ENCODE data around the gene UNC5C.

UNC5C gene

DNA sequence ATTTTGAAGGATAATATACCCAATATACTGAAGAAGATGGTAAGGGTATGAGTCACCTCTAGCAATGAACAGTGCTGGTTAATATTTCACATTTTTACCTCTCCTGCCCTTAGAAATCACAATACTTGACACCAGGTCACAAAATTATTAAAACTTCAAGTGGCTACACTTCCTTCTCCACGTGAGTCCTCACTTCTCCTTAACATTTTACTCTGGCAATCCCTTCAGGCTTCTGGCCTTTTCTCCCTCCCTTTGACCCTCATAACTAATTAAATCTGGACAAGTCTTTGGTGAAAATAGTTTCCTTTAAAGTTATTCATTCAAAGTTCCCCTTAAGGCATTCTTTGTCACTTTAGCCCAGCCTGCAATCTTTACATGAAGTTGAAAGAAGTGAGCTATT is 190.4 kb downstream of the UNC5C start:
- H3K27ac ChIP-seq, result no peak overlapping the region
- no peaks in the 10 kb centered on the region; the same call in 1 of the 2 replicates for H3K36me3 ChIP-seq (ENCODE audit: insufficient read depth)
- H3K79me2 ChIP-seq (ENCODE audit: insufficient read depth, low read depth), result no peaks in the 10 kb centered on the region
- H3K9ac ChIP-seq, result no peak overlapping the region
- no peaks in the 10 kb centered on the region for H3K27me3 ChIP-seq (ENCODE audit: insufficient read depth, low read depth)
- H4K20me1 ChIP-seq (ENCODE audit: insufficient read depth), result no peaks in the 10 kb centered on the region
- TF ChIP-seq, protein P1, sequence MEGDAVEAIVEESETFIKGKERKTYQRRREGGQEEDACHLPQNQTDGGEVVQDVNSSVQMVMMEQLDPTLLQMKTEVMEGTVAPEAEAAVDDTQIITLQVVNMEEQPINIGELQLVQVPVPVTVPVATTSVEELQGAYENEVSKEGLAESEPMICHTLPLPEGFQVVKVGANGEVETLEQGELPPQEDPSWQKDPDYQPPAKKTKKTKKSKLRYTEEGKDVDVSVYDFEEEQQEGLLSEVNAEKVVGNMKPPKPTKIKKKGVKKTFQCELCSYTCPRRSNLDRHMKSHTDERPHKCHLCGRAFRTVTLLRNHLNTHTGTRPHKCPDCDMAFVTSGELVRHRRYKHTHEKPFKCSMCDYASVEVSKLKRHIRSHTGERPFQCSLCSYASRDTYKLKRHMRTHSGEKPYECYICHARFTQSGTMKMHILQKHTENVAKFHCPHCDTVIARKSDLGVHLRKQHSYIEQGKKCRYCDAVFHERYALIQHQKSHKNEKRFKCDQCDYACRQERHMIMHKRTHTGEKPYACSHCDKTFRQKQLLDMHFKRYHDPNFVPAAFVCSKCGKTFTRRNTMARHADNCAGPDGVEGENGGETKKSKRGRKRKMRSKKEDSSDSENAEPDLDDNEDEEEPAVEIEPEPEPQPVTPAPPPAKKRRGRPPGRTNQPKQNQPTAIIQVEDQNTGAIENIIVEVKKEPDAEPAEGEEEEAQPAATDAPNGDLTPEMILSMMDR (conservative IDR thresholded peaks at IDR 0.05; ENCODE audit: low read depth, low read length), result no peak
- H3K4me3 ChIP-seq (IDR thresholded peaks at IDR 0.05; ENCODE audit: insufficient read depth, low read depth, low read length), result no peak overlapping the region
- H2AFZ ChIP-seq (ENCODE audit: low read depth), result no peak overlapping the region
- no peak overlapping the region for H3K4me2 ChIP-seq
- peaks cover 1% of the 10 kb centered on the region for H3K4me1 ChIP-seq (ENCODE audit: low read depth, poor library complexity, severe bottlenecking)

DNA sequence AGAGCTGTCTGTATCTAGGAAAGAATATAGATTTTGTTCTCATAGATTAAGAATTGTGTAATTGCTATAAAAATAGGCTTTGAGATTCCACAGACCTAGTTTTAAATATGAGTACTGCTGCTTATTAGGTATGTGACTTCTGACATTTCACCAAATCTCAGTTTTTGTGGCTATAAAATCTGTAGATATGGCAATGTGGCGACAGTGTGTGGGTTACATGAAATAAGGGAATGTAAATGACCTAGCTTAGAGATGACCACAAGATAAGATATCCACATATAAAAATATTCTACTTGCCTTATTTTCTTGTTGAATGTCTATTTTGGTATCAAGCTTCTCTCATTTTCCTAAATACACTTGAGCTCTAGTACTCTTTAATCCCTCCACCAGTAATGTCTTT is 193.8 kb downstream of the UNC5C start:
- no peak overlapping the region for H3K27ac ChIP-seq
- H3K36me3 ChIP-seq (ENCODE audit: insufficient read depth), result no peaks in the 10 kb centered on the region; the same call in 1 of the 2 replicates
- TF ChIP-seq, protein P1 (conservative IDR thresholded peaks at IDR 0.05; ENCODE audit: low read depth, low read length), result no peak

GRCh38 chr4:95348418-95348817 is 200.4 kb downstream of the UNC5C start:
- H3K4me3 ChIP-seq (IDR thresholded peaks at IDR 0.05; ENCODE audit: insufficient read depth, low read depth, low read length), result no peak overlapping the region
- no peak overlapping the region for H3K27ac ChIP-seq
- TF ChIP-seq, protein P1 (conservative IDR thresholded peaks at IDR 0.05; ENCODE audit: low read depth, low read length), result no peak
- H3K27me3 ChIP-seq (ENCODE audit: insufficient read depth, low read depth), result no peaks in the 10 kb centered on the region
- no peaks in the 10 kb centered on the region for H3K4me1 ChIP-seq (ENCODE audit: low read depth, poor library complexity, severe bottlenecking)
- H4K20me1 ChIP-seq (ENCODE audit: insufficient read depth), result no peaks in the 10 kb centered on the region
- H3K4me2 ChIP-seq, result no peak overlapping the region
- H3K79me2 ChIP-seq (ENCODE audit: insufficient read depth, low read depth), result no peaks in the 10 kb centered on the region
- no peaks in the 10 kb centered on the region for H3K36me3 ChIP-seq (ENCODE audit: insufficient read depth)
- no peak overlapping the region for H3K9ac ChIP-seq
- no peak overlapping the region for H2AFZ ChIP-seq (ENCODE audit: low read depth)

More for the DNA sequence above, 193.8 kb downstream of the UNC5C start:
- no peaks in the 10 kb centered on the region for H3K27me3 ChIP-seq (ENCODE audit: insufficient read depth, low read depth)
- no peak overlapping the region for H3K9ac ChIP-seq
- no peak overlapping the region for H3K4me2 ChIP-seq
- no peaks in the 10 kb centered on the region for H3K79me2 ChIP-seq (ENCODE audit: insufficient read depth, low read depth)
- no peaks in the 10 kb centered on the region for H4K20me1 ChIP-seq (ENCODE audit: insufficient read depth)
- H3K4me3 ChIP-seq (IDR thresholded peaks at IDR 0.05; ENCODE audit: insufficient read depth, low read depth, low read length), result no peak overlapping the region
- H3K4me1 ChIP-seq (ENCODE audit: low read depth, poor library complexity, severe bottlenecking), result no peaks in the 10 kb centered on the region
- no peak overlapping the region for H2AFZ ChIP-seq (ENCODE audit: low read depth)

- Histone ChIP-seq H3K27me3 (ENCODE audit: insufficient read depth, low read depth) (no peaks in the 10 kb centered on the region), H2AFZ (ENCODE audit: low read depth) (no peak overlapping the region), H4K20me1 (ENCODE audit: insufficient read depth) (no peaks in the 10 kb centered on the region), H3K36me3 (ENCODE audit: insufficient read depth) (no peaks in the 10 kb centered on the region), H3K4me3 (IDR thresholded peaks at IDR 0.05; ENCODE audit: insufficient read depth, low read depth, low read length) (no peak overlapping the region), H3K27ac (no peak overlapping the region), H3K4me1 (ENCODE audit: low read depth, poor library complexity, severe bottlenecking) (no peaks in the 10 kb centered on the region), H3K79me2 (ENCODE audit: insufficient read depth, low read depth) (no peaks in the 10 kb centered on the region), H3K4me2 (no peak overlapping the region), H3K9ac (no peak overlapping the region)
- TF ChIP-seq, protein P1 (conservative IDR thresholded peaks at IDR 0.05; ENCODE audit: low read depth, low read length), result no peak
Measured at GRCh38 chr4:95343235-95343634, 205.5 kb downstream of the UNC5C start.
